Spleen (tissue), 7 donors: ENCODE data around the gene DCP1A.

ENCODE experiments used
- CTCF ChIP-seq, 11 experiments: fragments of 200-600 bp in 7 of 11; fragments of 450-650 bp in 4 of 11; sonication (generic) in 4 of 11; IDR thresholded peaks in 8 of 11; conservative IDR thresholded peaks in 3 of 11; 1 replicate in 7 of 11; 2 replicates in 4 of 11; pipeline versions ENCODE4 v1.4.0 to v1.8.0; 2016 to 2021; ENCODE audit warnings: antibody characterized with exemption in 11 of 11, inconsistent platforms in 4 of 11, mild to moderate bottlenecking in 1 of 11
- POLR2A ChIP-seq, 3 donors: fragments of 450-650 bp; IDR thresholded peaks; one replicate each; pipeline ENCODE4 v1.5.1; 2017; ENCODE audit warnings: antibody characterized with exemption in 3 of 3, mild to moderate bottlenecking in 1 of 3
- donor health status: DM: no; HTN: no; CAD: no; lungs with moderate emphysema.
- donor health status: DM: no; HTN: no; CAD: no.
- donor health status: DM: no; HTN: no; CAD: no.

- TF ChIP-seq POLR2A (IDR thresholded peaks at IDR 0.05) = no peak
- no peak for TF ChIP-seq CTCF (IDR thresholded peaks at IDR 0.05 in 8 of 11, conservative IDR thresholded peaks at IDR 0.05 in 3 of 11)
Measured at GRCh38 chr3:53263907-53264306, 83.4 kb downstream of the DCP1A start.
